ENCODE data around the gene CCR5AS.
"Not testable (repeated sequence)": the region's sequence is repeated elsewhere in the genome, so short reads cannot be mapped to it uniquely, and the experiment has no call there.

The CCR5AS gene

GRCh38 chr3:46406788-46407611 is at the start of gene CCR5AS, which contains the start of gene CCRL2:
Gene CCR5AS, minus strand, starts transcription at chr3:46407066.
Gene CCRL2, plus strand, starts transcription at chr3:46407259. Its CDS starts 821 bp downstream, at chr3:46408080.
- DNase-seq: no peak

- DNase-seq: no peak
Measured at GRCh38 chr3:46456118-46456517, 49.3 kb upstream of the CCR5AS start.

GRCh38 chr3:46455231-46456115 is 48.6 kb upstream of the CCR5AS start:
- DNase-seq: no peak

- DNase-seq: no peak
Measured at GRCh38 chr3:46454606-46455005, 47.7 kb upstream of the CCR5AS start.

- DNase-seq: no peak
Measured at GRCh38 chr3:46454209-46454595, 47.3 kb upstream of the CCR5AS start.

GRCh38 chr3:46453526-46454208 is 46.8 kb upstream of the CCR5AS start:
- no peak for DNase-seq

- no peak for DNase-seq
Measured at GRCh38 chr3:46449755-46450552, 43.1 kb upstream of the CCR5AS start.

GRCh38 chr3:46448721-46449120 is 41.9 kb upstream of the CCR5AS start:
- no peak for DNase-seq

GRCh38 chr3:46447228-46447985 is 40.5 kb upstream of the CCR5AS start:
- DNase-seq: no peak

GRCh38 chr3:46442576-46443530 is 36.0 kb upstream of the CCR5AS start:
- no peak for DNase-seq

GRCh38 chr3:46440531-46441294 is 33.8 kb upstream of the CCR5AS start:
- DNase-seq: no peak

- no peak for DNase-seq
Measured at GRCh38 chr3:46438831-46439230, 32.0 kb upstream of the CCR5AS start.

GRCh38 chr3:46435081-46435726 is 28.3 kb upstream of the CCR5AS start:
- DNase-seq: no peak

GRCh38 chr3:46433841-46434240 is 27.0 kb upstream of the CCR5AS start:
- DNase-seq: no peak

- DNase-seq: not testable (repeated sequence)
Measured at GRCh38 chr3:46433118-46433517, 26.3 kb upstream of the CCR5AS start.

- not testable (repeated sequence) for DNase-seq
Measured at GRCh38 chr3:46431905-46432304, 25.0 kb upstream of the CCR5AS start.

GRCh38 chr3:46430879-46431278 is 24.0 kb upstream of the CCR5AS start:
- not testable (repeated sequence) for DNase-seq

GRCh38 chr3:46429671-46430070 is 22.8 kb upstream of the CCR5AS start:
- DNase-seq: no peak

- no peak for DNase-seq
Measured at GRCh38 chr3:46429250-46429649, 22.4 kb upstream of the CCR5AS start.

Data from DMS79 (cell line).